Karpas-422 (cell line): Measurements from ENCODE around the gene HOXD12. TPM values are rescaled to one million over a fixed set of nuclear protein-coding genes. Genes with fewer than 3 reads are reported as not detected.
A peak's percentile ranks its signal among the peaks of the same experiment; 100 is the strongest.

Source experiments
- DNase-seq: peaks from one replicate; pipeline ENCODE4 v3.0.0-alpha.2; 2015
- H2AFZ ChIP-seq: fragments of 200-600 bp; sonication (generic); 2 replicates; pipeline ENCODE4 v1.6.1; 2014; ENCODE audit warnings: antibody characterized with exemption, low read length, mixed read lengths
- H3K27ac ChIP-seq: fragments of 200-600 bp; sonication (generic); 2 replicates; pipeline ENCODE4 v1.5.1; 2014; ENCODE audit warnings: mild to moderate bottlenecking, low read length, moderate library complexity
- H3K27me3 ChIP-seq: fragments of 200-600 bp; sonication (generic); 2 replicates; pipeline ENCODE4 v1.6.1; 2014; ENCODE audit warnings: low read length, mixed read lengths
- H3K36me3 ChIP-seq: fragments of 200-600 bp; sonication (generic); 2 replicates; pipeline ENCODE4 v1.6.1; 2014; ENCODE audit warnings: low read length, mixed read lengths; ENCODE audit not compliant: insufficient read depth
- H3K4me1 ChIP-seq: fragments of 200-600 bp; sonication (generic); 2 replicates; pipeline ENCODE4 v1.6.1; 2014; ENCODE audit warnings: mild to moderate bottlenecking, low read length, mixed read lengths
- H3K4me2 ChIP-seq: fragments of 200-600 bp; sonication (generic); 2 replicates; pipeline ENCODE4 v1.6.1; 2014; ENCODE audit warnings: low read length, low read depth, mild to moderate bottlenecking; ENCODE audit not compliant: poor library complexity, severe bottlenecking
- H3K4me3 ChIP-seq: fragments of 200-600 bp; sonication (generic); 2 replicates; pipeline ENCODE4 v1.5.1; 2014; ENCODE audit warnings: mild to moderate bottlenecking, antibody characterized with exemption, low read length, mixed read lengths
- H3K79me2 ChIP-seq: fragments of 200-600 bp; sonication (generic); 2 replicates; pipeline ENCODE4 v1.6.1; 2014; ENCODE audit warnings: mild to moderate bottlenecking, low read length, mixed read lengths
- H3K9ac ChIP-seq: fragments of 200-600 bp; sonication (generic); 2 replicates; pipeline ENCODE4 v1.6.0; 2014; ENCODE audit warnings: low read length
- H3K9me2 ChIP-seq: fragments of 200-600 bp; sonication (generic), shearing (Covaris generic); replicated peaks from 2 replicates; pipeline ENCODE4 v1.6.0; 2014; ENCODE audit warnings: mild to moderate bottlenecking, low read length, moderate library complexity; ENCODE audit not compliant: insufficient read depth
- H3K9me3 ChIP-seq: fragments of 300-700, 200-600 bp; sonication (generic); 2 replicates; pipeline ENCODE4 v1.6.1; 2014; ENCODE audit warnings: low read length, mixed read lengths
- H4K20me1 ChIP-seq: fragments of 200-600 bp; sonication (generic); 2 replicates; pipeline ENCODE4 v1.6.1; 2014; ENCODE audit warnings: mild to moderate bottlenecking, antibody characterized with exemption, low read length, low read depth; ENCODE audit not compliant: insufficient read depth
- total RNA-seq: library from RNA; depleted of rRNA; stranded (reverse); fragments of >200 nt; shearing (Covaris generic); gene quantifications from 2 replicates; pipeline ENCODE4 v1.2.3, GENCODE V29; 2014; ENCODE audit warnings: low replicate concordance

The HOXD12 gene
- total RNA-seq, 1 experiment from 2014 or later: 1.0 TPM

GRCh38 chr2:176135035-176135440 is 35.4 kb downstream of the HOXD12 start:
- DNase-seq: no peak
- no peak overlapping the region for H3K9ac ChIP-seq
- no peaks in the 10 kb centered on the region for H4K20me1 ChIP-seq
- no peaks in the 10 kb centered on the region for H3K27me3 ChIP-seq
- H3K79me2 ChIP-seq: no peaks in the 10 kb centered on the region
- H3K4me2 ChIP-seq: no peak overlapping the region
- H2AFZ ChIP-seq: peak overlapping the region; percentile 82
- no peak overlapping the region for H3K4me3 ChIP-seq
- peaks cover 19% of the 10 kb centered on the region for H3K4me1 ChIP-seq
- no peaks in the 10 kb centered on the region for H3K9me2 ChIP-seq
- H3K27ac ChIP-seq: no peak overlapping the region
- H3K36me3 ChIP-seq: no peaks in the 10 kb centered on the region
- H3K9me3 ChIP-seq: no peaks in the 10 kb centered on the region

DNA sequence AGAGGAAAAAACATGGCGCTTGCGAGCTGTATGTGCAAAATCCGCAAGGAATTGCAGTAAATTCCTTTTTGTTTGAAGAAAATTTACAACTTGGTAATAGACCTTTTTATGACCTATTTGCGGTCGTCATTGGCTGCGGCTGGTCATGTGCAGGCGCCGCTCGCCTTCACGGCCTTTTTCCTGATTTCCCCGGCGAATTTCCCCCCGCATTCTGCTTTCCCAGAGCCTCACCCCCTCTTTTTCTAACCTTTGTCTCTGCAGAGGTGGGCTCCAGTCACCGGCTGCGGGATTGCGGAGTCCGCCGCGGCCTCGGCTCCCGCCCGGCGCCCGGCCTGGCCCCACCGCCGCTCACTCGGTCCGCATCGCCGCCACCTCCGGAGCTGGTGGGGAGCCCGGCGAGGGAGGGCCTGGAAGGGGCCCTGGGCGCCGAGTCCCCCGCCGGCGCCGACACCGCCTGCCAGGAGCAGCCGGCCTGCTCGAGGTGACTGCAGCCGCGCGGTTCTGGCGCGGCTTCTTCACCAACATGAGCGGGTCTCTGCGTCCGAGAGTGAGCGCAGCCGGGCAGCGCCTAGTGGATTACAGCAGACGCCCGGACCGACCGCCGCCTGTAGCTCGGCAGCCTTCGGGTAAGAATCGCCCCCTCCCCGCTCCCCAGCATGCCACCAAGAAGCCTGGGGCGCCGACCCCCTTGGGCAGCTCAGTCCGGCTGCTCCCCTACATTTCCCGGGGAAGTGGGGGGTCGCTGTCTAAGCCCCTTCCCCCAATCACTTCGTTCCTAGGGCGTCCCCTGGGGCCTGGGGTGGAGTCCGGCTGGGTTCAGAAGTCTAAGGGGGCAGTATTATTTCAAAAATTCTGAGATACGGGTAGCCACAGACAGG is 37.0 kb downstream of the HOXD12 start:
- Histone ChIP-seq H3K9ac (no peak overlapping the region), H3K4me3 (no peak overlapping the region), H4K20me1 (no peaks in the 10 kb centered on the region), H2AFZ (no peak overlapping the region), H3K4me2 (no peak overlapping the region), H3K9me3 (no peaks in the 10 kb centered on the region), H3K9me2 (no peaks in the 10 kb centered on the region), H3K27ac (no peak overlapping the region), H3K79me2 (no peaks in the 10 kb centered on the region), H3K36me3 (no peaks in the 10 kb centered on the region), H3K27me3 (no peaks in the 10 kb centered on the region), H3K4me1 (peaks cover 30% of the 10 kb centered on the region)
- no peak for DNase-seq

DNA sequence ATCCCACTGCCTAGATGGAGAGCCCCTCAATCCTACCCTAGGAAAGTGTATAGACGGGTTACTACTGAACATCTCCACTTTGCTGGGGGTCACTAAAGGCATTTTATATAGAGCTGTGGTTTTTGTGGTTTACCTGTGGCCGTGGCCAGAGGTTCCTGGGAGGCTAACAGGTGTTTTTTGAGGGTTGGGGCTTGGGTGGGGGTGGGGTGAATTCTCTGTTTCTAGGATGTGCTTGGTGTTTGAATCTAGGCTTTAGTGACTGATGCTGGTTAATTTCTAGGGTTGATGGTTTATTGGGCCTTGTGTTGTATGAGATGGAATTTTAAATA is 37.6 kb downstream of the HOXD12 start:
- no peak overlapping the region for H3K4me3 ChIP-seq
- H3K9me2 ChIP-seq: no peaks in the 10 kb centered on the region
- H3K4me1 ChIP-seq: peaks cover 30% of the 10 kb centered on the region
- H3K4me2 ChIP-seq: no peak overlapping the region
- no peaks in the 10 kb centered on the region for H3K9me3 ChIP-seq
- no peak overlapping the region for H2AFZ ChIP-seq
- no peak for DNase-seq
- H3K79me2 ChIP-seq: no peaks in the 10 kb centered on the region
- no peaks in the 10 kb centered on the region for H4K20me1 ChIP-seq
- H3K9ac ChIP-seq: no peak overlapping the region
- H3K36me3 ChIP-seq: no peaks in the 10 kb centered on the region
- no peak overlapping the region for H3K27ac ChIP-seq
- H3K27me3 ChIP-seq: no peaks in the 10 kb centered on the region

DNA sequence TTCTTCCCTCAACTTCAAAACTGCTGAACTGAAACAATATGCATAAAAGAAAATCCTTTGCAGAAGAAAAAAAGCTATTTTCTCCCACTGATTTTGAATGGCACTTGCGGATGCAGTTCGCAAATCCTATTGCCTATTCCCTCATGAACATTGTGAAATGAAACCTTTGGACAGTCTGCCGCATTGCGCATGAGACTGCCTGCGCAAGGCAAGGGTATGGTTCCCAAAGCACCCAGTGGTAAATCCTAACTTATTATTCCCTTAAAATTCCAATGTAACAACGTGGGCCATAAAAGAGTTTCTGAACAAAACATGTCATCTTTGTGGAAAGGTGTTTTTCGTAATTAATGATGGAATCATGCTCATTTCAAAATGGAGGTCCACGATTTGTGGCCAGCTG is 38.3 kb downstream of the HOXD12 start:
- H3K4me3 ChIP-seq: no peak overlapping the region
- no peaks in the 10 kb centered on the region for H4K20me1 ChIP-seq
- H3K9ac ChIP-seq: no peak overlapping the region
- no peaks in the 10 kb centered on the region for H3K9me2 ChIP-seq
- H3K27me3 ChIP-seq: no peaks in the 10 kb centered on the region
- H3K9me3 ChIP-seq: no peaks in the 10 kb centered on the region
- no peak overlapping the region for H3K4me2 ChIP-seq
- no peak overlapping the region for H3K27ac ChIP-seq
- H2AFZ ChIP-seq: no peak overlapping the region
- no peaks in the 10 kb centered on the region for H3K36me3 ChIP-seq
- H3K4me1 ChIP-seq: peaks cover 30% of the 10 kb centered on the region
- no peak for DNase-seq
- no peaks in the 10 kb centered on the region for H3K79me2 ChIP-seq

GRCh38 chr2:176138526-176138922 is 38.9 kb downstream of the HOXD12 start:
- Histone ChIP-seq H3K79me2 (no peaks in the 10 kb centered on the region), H3K4me3 (no peak overlapping the region), H3K4me1 (peaks cover 29% of the 10 kb centered on the region), H3K9me3 (no peaks in the 10 kb centered on the region), H3K4me2 (no peak overlapping the region), H3K27me3 (no peaks in the 10 kb centered on the region), H2AFZ (no peak overlapping the region), H3K9me2 (no peaks in the 10 kb centered on the region), H3K36me3 (no peaks in the 10 kb centered on the region), H4K20me1 (no peaks in the 10 kb centered on the region), H3K9ac (no peak overlapping the region), H3K27ac (no peak overlapping the region)
- DNase-seq: no peak

DNA sequence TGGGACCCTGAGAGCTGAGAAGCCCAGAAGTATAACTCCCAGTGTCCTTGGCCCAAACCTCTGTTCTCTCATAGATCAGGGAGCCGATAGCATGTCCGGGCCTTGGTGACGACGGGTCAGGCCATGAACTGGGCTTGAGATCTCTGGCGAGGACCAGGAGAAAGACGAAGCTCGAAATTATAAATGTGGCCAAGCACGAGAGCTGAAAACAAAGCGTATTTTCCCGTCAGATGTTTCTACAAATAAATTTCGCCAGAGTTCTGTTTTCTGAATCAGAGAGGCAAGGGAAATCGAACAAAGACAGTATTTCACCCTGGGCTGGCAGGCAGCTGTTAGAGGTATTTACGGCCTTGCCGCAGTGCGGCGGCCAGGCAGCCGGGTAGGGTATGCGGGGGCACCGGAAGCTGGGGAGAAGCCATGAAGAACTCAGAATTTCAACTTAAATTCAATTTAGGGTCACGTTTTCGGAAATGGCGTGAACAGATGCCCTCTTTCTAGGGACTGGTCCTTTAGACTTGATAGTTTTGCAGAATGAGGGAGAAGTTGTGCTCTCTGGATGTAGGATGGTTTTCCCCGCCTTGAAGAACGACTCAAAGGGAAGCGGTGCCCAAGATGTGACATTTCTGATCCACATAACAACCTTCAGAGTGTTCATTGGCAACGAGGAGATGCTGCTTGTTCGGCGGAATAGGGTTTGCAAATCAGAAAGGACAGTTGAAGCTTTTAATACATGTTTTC is 39.5 kb downstream of the HOXD12 start:
- H3K9me2 ChIP-seq: no peaks in the 10 kb centered on the region
- no peak for DNase-seq

DNA sequence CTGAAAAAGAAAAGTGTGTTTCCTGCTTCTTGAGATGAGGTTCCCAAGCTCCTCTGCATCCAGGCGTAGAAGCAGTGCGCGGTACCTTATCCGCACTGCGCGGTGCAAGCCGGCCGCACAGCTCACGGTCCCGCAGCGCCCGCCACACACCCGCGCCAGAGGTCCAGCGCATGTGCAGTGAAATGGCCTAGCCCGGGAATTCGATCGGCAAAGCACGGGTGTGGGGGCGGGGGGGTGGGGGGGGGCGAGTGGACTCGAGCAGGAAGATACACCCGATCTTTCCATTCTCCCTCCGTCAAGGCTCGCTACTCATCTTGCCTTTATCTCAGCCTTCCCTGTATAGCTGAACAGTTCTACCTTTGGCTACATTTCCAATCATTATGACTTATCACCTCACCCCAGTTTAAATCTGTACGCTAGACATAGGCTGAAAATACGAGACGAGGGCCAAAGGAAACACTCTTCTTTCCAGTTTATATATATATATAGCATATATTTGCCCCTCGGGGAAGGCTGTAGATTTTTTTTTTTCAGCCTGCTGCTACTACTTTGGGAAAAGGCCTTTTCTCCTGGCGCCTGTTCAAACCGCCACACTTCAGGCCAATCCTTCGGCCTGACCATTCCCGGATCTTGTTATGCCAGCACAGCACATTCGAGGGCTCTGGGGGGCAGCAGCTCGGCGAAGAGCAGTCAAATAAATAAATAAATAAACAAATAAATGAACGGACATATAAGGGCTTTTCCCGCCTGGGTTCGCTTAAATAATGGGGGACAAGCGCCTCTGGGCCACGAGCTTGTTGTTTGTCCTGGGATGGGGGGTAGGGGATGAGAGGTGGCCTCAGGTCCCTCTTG is 40.3 kb downstream of the HOXD12 start:
- Histone ChIP-seq H3K4me1 (peaks cover 16% of the 10 kb centered on the region), H2AFZ (peak overlapping the region; percentile 98), H4K20me1 (no peaks in the 10 kb centered on the region), H3K9ac (peak overlapping the region; percentile 83), H3K9me2 (no peaks in the 10 kb centered on the region), H3K79me2 (no peaks in the 10 kb centered on the region), H3K36me3 (no peaks in the 10 kb centered on the region), H3K4me3 (peak overlapping the region; percentile 79), H3K27me3 (no peaks in the 10 kb centered on the region), H3K9me3 (no peaks in the 10 kb centered on the region), H3K27ac (no peak overlapping the region), H3K4me2 (peak overlapping the region; percentile 89)
- DNase-seq: no peak

More for the DNA sequence above, 39.5 kb downstream of the HOXD12 start:
- peaks cover 23% of the 10 kb centered on the region for H3K4me1 ChIP-seq
- no peaks in the 10 kb centered on the region for H3K27me3 ChIP-seq
- H3K9ac ChIP-seq: no peak overlapping the region
- H3K36me3 ChIP-seq: no peaks in the 10 kb centered on the region
- no peak overlapping the region for H2AFZ ChIP-seq
- no peak overlapping the region for H3K4me3 ChIP-seq
- H3K79me2 ChIP-seq: no peaks in the 10 kb centered on the region
- H3K27ac ChIP-seq: no peak overlapping the region
- H3K4me2 ChIP-seq: no peak overlapping the region
- no peaks in the 10 kb centered on the region for H3K9me3 ChIP-seq
- no peaks in the 10 kb centered on the region for H4K20me1 ChIP-seq
